Measurements from ENCODE around the gene RMND5A. TPM values are rescaled to one million over a fixed set of nuclear protein-coding genes. Genes with fewer than 3 reads are reported as not detected.

The RMND5A gene
- polyA plus RNA-seq, 1 of the 3 experiments (the other 2 are of a cell fraction), result 4.3 TPM

GRCh38 chr2:86677816-86678215 is 42.3 kb upstream of the RMND5A start:
- CTCF ChIA-PET, result no interaction called here
- TF ChIP-seq SIN3A (IDR thresholded peaks at IDR 0.05; ENCODE audit: borderline replicate concordance, low read depth, low read length) (no peak), FOSL2 (IDR thresholded peaks at IDR 0.05; ENCODE audit: borderline replicate concordance, low read depth) (no peak), PBX3 (IDR thresholded peaks at IDR 0.05) (no peak), GABPA (IDR thresholded peaks at IDR 0.05; ENCODE audit: low read depth) (no peak), TEAD4 (IDR thresholded peaks at IDR 0.05; ENCODE audit: borderline replicate concordance, insufficient read depth) (no peak), FOXJ3 (CRISPR knock-in tag; IDR thresholded peaks at IDR 0.05) (no peak), ELF1 (IDR thresholded peaks at IDR 0.05) (no peak), NFIC (IDR thresholded peaks at IDR 0.05; ENCODE audit: borderline replicate concordance) (no peak), MEF2A (IDR thresholded peaks at IDR 0.05; ENCODE audit: borderline replicate concordance, low read depth) (no peak), TCF12 (IDR thresholded peaks at IDR 0.05) (no peak), IRF3 (IDR thresholded peaks at IDR 0.05; ENCODE audit: low read depth, low read length) (no peak)
- Histone ChIP-seq H3K9ac (no peak overlapping the region), H3K4me2 (no peak overlapping the region), H3F3A (replicated peaks; ENCODE audit: insufficient read depth) (no peaks in the 10 kb centered on the region), H3K4me1 (ENCODE audit: control insufficient read depth in 1 of 2, insufficient read depth in 2 of 2, low read depth in 1 of 2, low read length in 1 of 2) (no peaks in the 10 kb centered on the region), H3K27me3 (ENCODE audit: insufficient read depth) (no peaks in the 10 kb centered on the region; the same call in 1 of the 2 replicates), H3K9me2 (no peaks in the 10 kb centered on the region), H2AFZ (ENCODE audit: low read depth) (no peak overlapping the region), H4K20me1 (ENCODE audit: insufficient read depth) (no peaks in the 10 kb centered on the region), H3K36me3 (replicated peaks in 1 of 2; ENCODE audit: control insufficient read depth in 1 of 2, insufficient read depth in 2 of 2, low read length in 1 of 2) (no peaks in the 10 kb centered on the region), H3K27ac (ENCODE audit: low read depth in 2 of 2, low read length in 1 of 2) (no peak overlapping the region), H3K4me3 (ENCODE audit: low read depth in 2 of 2, low read length in 1 of 2) (no peak overlapping the region), H3K79me2 (ENCODE audit: insufficient read depth) (no peaks in the 10 kb centered on the region), H3K9me3 (no peaks in the 10 kb centered on the region)
- POLR2A ChIA-PET, result no interaction called here
- no peak for DNase-seq

GRCh38 chr2:86679036-86679435 is 41.1 kb upstream of the RMND5A start:
- H3K9ac ChIP-seq, result no peak overlapping the region
- no peaks in the 10 kb centered on the region for H3K36me3 ChIP-seq (replicated peaks in 1 of 2; ENCODE audit: control insufficient read depth in 1 of 2, insufficient read depth in 2 of 2, low read length in 1 of 2)
- TF ChIP-seq SMC3 (IDR thresholded peaks at IDR 0.05; ENCODE audit: low read depth, low read length) (no peak), USF2 (IDR thresholded peaks at IDR 0.05; ENCODE audit: borderline replicate concordance, low read depth, low read length) (no peak), RFX5 (IDR thresholded peaks at IDR 0.05; ENCODE audit: low read length) (no peak), CTCF (IDR thresholded peaks at IDR 0.05) (no peak), MXI1 (IDR thresholded peaks at IDR 0.05; ENCODE audit: low read depth, low read length) (no peak), PBX3 (IDR thresholded peaks at IDR 0.05) (no peak), FOXM1 (IDR thresholded peaks at IDR 0.05; ENCODE audit: low read depth) (no peak), FOXJ3 (CRISPR knock-in tag; IDR thresholded peaks at IDR 0.05) (no peak), TEAD4 (IDR thresholded peaks at IDR 0.05; ENCODE audit: borderline replicate concordance, insufficient read depth) (no peak), TCF12 (IDR thresholded peaks at IDR 0.05) (no peak)
- H3K27me3 ChIP-seq (ENCODE audit: insufficient read depth), result no peaks in the 10 kb centered on the region; the same call in 1 of the 2 replicates
- H3K9me3 ChIP-seq, result no peaks in the 10 kb centered on the region
- no peak overlapping the region for H2AFZ ChIP-seq (ENCODE audit: low read depth)
- no peaks in the 10 kb centered on the region for H3K4me1 ChIP-seq (ENCODE audit: control insufficient read depth in 1 of 2, insufficient read depth in 2 of 2, low read depth in 1 of 2, low read length in 1 of 2)
- H3K79me2 ChIP-seq (ENCODE audit: insufficient read depth), result no peaks in the 10 kb centered on the region
- ChIA-PET CTCF (no interaction called here), POLR2A (no interaction called here)
- H3K27ac ChIP-seq (ENCODE audit: low read depth in 2 of 2, low read length in 1 of 2), result no peak overlapping the region
- no peak overlapping the region for H3K4me2 ChIP-seq
- no peak for DNase-seq
- no peaks in the 10 kb centered on the region for H4K20me1 ChIP-seq (ENCODE audit: insufficient read depth)
- no peaks in the 10 kb centered on the region for H3F3A ChIP-seq (replicated peaks; ENCODE audit: insufficient read depth)
- no peak overlapping the region for H3K4me3 ChIP-seq (ENCODE audit: low read depth in 2 of 2, low read length in 1 of 2)
- no peaks in the 10 kb centered on the region for H3K9me2 ChIP-seq
